Upper lobe of left lung (tissue), 4 donors: Measurements from ENCODE around the gene STK26.

Source experiments
- EP300 ChIP-seq, 4 donors: sonication (generic); formaldehyde crosslinking; IDR thresholded peaks; one replicate each; pipeline ENCODE4 v1.5.1; 2017; ENCODE audit warnings: antibody characterized with exemption in 4 of 4, control low read depth in 2 of 4
- POLR2A ChIP-seq, 4 donors: fragments of 450-650 bp; IDR thresholded peaks; one replicate each; pipeline ENCODE4 v1.5.1; 2016 to 2017; ENCODE audit warnings: antibody characterized with exemption in 4 of 4, mild to moderate bottlenecking in 2 of 4
- POLR2AphosphoS5 ChIP-seq, 2 donors: sonication (generic); formaldehyde crosslinking; IDR thresholded peaks; one replicate each; pipeline ENCODE4 v1.5.1; 2017; ENCODE audit warnings: antibody characterized with exemption in 2 of 2
- TF ChIP-seq, protein P1 (sequence below), 6 experiments: fragments of 450-650 bp in 4 of 6; fragments of 200-600 bp in 2 of 6; sonication (generic) in 2 of 6; IDR thresholded peaks; one replicate each; pipeline ENCODE4 v1.5.1; 2016 to 2019; ENCODE audit warnings: antibody characterized with exemption in 6 of 6

DNA sequence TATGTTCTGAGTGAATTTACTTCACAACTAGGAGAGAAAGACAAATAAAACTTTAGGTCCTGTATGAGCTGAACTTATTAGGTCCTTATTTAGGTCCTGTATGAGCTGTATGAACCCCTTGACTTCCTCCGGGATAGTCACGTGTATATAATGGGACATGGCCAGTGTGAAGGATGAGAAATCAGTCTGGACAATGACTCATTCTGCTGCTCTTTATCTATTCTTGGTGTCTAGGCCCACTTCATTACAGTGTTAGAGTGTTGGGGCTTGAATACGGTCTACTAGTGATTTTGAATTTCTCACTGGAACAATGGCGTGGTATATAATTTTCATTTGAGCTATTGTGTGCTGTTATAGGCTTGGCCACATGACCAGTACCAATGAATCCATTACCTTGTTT, 21.9 kb downstream of the STK26 start:
- TF ChIP-seq POLR2AphosphoS5 (IDR thresholded peaks at IDR 0.05): no peak
- TF ChIP-seq, protein P1, sequence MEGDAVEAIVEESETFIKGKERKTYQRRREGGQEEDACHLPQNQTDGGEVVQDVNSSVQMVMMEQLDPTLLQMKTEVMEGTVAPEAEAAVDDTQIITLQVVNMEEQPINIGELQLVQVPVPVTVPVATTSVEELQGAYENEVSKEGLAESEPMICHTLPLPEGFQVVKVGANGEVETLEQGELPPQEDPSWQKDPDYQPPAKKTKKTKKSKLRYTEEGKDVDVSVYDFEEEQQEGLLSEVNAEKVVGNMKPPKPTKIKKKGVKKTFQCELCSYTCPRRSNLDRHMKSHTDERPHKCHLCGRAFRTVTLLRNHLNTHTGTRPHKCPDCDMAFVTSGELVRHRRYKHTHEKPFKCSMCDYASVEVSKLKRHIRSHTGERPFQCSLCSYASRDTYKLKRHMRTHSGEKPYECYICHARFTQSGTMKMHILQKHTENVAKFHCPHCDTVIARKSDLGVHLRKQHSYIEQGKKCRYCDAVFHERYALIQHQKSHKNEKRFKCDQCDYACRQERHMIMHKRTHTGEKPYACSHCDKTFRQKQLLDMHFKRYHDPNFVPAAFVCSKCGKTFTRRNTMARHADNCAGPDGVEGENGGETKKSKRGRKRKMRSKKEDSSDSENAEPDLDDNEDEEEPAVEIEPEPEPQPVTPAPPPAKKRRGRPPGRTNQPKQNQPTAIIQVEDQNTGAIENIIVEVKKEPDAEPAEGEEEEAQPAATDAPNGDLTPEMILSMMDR (IDR thresholded peaks at IDR 0.05): no peak
- no peak for TF ChIP-seq POLR2A (IDR thresholded peaks at IDR 0.05)
- no peak for TF ChIP-seq EP300 (IDR thresholded peaks at IDR 0.05)
